ENCODE data around the gene SAFB2.

GRCh38 chr19:5578097-5578846 is 44.3 kb downstream of the SAFB2 start:
- TF ChIP-seq SP2 (tag by site-specific recombination; IDR thresholded peaks at IDR 0.05): no peak
- TF ChIP-seq MZF1 (tag by site-specific recombination; IDR thresholded peaks at IDR 0.05; ENCODE audit: borderline replicate concordance): no peak
- TF ChIP-seq REST (tag by site-specific recombination; IDR thresholded peaks at IDR 0.05): no peak
- TF ChIP-seq ZNF629 (tag by site-specific recombination; IDR thresholded peaks at IDR 0.05): no peak
- TF ChIP-seq ZNF24 (tag by site-specific recombination; IDR thresholded peaks at IDR 0.05): no peak
- TF ChIP-seq ZNF202 (tag by site-specific recombination; IDR thresholded peaks at IDR 0.05; ENCODE audit: borderline replicate concordance): no peak
- no peak for TF ChIP-seq KLF10 (tag by site-specific recombination; IDR thresholded peaks at IDR 0.05)
- TF ChIP-seq ZBTB8A (tag by site-specific recombination; IDR thresholded peaks at IDR 0.05): no peak
- no peak for TF ChIP-seq OVOL3 (tag by site-specific recombination; IDR thresholded peaks at IDR 0.05)
